ENCODE measurements around the gene GJD3. TPM values are rescaled to one million over a fixed set of nuclear protein-coding genes. Genes with fewer than 3 reads are reported as not detected.
A peak's percentile ranks its signal among the peaks of the same experiment; 100 is the strongest.

GJD3 gene
- polyA plus RNA-seq, 3 donors = not detected

GRCh38 chr17:40358323-40359038, 6.1 kb downstream of the GJD3 start:
- WGBS (ENCODE audit: insufficient coverage) = 49% methylated on average over 3 of the region's 17 CpGs

More at GRCh38 chr17:40358323-40359038, 6.1 kb downstream of the GJD3 start:
- Histone ChIP-seq H3K79me2 (ENCODE audit: insufficient read depth, low read length) (peaks cover 5% of the 10 kb centered on the region), H3K4me1 (ENCODE audit: control insufficient read depth in 1 of 2, insufficient read depth in 2 of 2, low read length in 2 of 2) (peaks cover 13 to 42% of the 10 kb centered on the region in 2 donors), H3K4me3 (replicated peaks in 1 of 3; ENCODE audit: low read depth in 2 of 3, low read length in 3 of 3) (peak overlapping the region; percentile 22 to 73 (median 26)), H3K9ac (ENCODE audit: insufficient read depth, low read length, poor library complexity, severe bottlenecking) (no peak overlapping the region), H3K9me3 (replicated peaks in 1 of 2; ENCODE audit: control insufficient read depth in 1 of 2, insufficient read depth in 1 of 2, low read length in 2 of 2) (no peaks in the 10 kb centered on the region), H2AFZ (ENCODE audit: insufficient read depth, low read depth, low read length, poor library complexity, severe bottlenecking) (peak overlapping the region; percentile 37), H3K27ac (ENCODE audit: low read depth in 1 of 2, low read length in 2 of 2) (peak overlapping the region in 1 of 2 donors; percentile 35), H3K36me3 (replicated peaks in 1 of 2; ENCODE audit: control insufficient read depth in 1 of 2, insufficient read depth in 2 of 2, low read length in 2 of 2) (peaks cover 28 to 37% of the 10 kb centered on the region in 2 donors), H4K20me1 (ENCODE audit: insufficient read depth, low read length) (peaks cover 46% of the 10 kb centered on the region), H3K4me2 (replicated peaks; ENCODE audit: extremely low read depth, low read length, poor library complexity, severe bottlenecking) (peak overlapping the region; percentile 86), H3K27me3 (ENCODE audit: control insufficient read depth in 2 of 2, insufficient read depth in 2 of 2, low read length in 2 of 2) (peaks cover 0 to 22% of the 10 kb centered on the region in 2 donors)
- H3K27ac Mint-ChIP-seq = peak overlapping the region; percentile 67 to 94 (median 84)
- peak overlapping the region; percentile 66 to 82 for H3K4me3 Mint-ChIP-seq
- peaks cover 27 to 29% (median 29%) of the 10 kb centered on the region in 3 donors for H3K27me3 Mint-ChIP-seq (ENCODE audit: low read depth in 3 of 3)
- peaks cover 26 to 34% of the 10 kb centered on the region in 2 donors for H3K36me3 Mint-ChIP-seq
- DNase-seq = peak; percentile 81 to 88 (median 82)
- H3K4me1 Mint-ChIP-seq = peaks cover 28% of the 10 kb centered on the region
- TF ChIP-seq, protein P1, sequence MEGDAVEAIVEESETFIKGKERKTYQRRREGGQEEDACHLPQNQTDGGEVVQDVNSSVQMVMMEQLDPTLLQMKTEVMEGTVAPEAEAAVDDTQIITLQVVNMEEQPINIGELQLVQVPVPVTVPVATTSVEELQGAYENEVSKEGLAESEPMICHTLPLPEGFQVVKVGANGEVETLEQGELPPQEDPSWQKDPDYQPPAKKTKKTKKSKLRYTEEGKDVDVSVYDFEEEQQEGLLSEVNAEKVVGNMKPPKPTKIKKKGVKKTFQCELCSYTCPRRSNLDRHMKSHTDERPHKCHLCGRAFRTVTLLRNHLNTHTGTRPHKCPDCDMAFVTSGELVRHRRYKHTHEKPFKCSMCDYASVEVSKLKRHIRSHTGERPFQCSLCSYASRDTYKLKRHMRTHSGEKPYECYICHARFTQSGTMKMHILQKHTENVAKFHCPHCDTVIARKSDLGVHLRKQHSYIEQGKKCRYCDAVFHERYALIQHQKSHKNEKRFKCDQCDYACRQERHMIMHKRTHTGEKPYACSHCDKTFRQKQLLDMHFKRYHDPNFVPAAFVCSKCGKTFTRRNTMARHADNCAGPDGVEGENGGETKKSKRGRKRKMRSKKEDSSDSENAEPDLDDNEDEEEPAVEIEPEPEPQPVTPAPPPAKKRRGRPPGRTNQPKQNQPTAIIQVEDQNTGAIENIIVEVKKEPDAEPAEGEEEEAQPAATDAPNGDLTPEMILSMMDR (IDR thresholded peaks at IDR 0.05) = peak; percentile 99
- peaks cover 0 to 2% (median 0%) of the 10 kb centered on the region in 7 donors for H3K9me3 Mint-ChIP-seq
- intact Hi-C loops (cut with micrococcal nuclease) = loop anchor here (1.0 to 5.0 kb wide), 3 partner anchors 57 to 174 kb away; partner anchors contain the start of gene TOP2A (in 1 of the 2)

Data from CD14-positive monocyte (primary cell).